A549 (cell line): ENCODE data around the gene CLDN14. TPM values are rescaled to one million over a fixed set of nuclear protein-coding genes. Genes with fewer than 3 reads are reported as not detected.

Experiments
- ATAC-seq, 2 experiments: fragments of 200-7000 bp in 1 of 2; fragments of >200 bp in 1 of 2; cut with Nextera tagmentation in 1 of 2; cut with Tn5 transposase in 1 of 2; 3 replicates each; pipeline versions ENCODE4 v1.8.0 to v1.9.1; 2018 to 2020; ENCODE audit warnings: mild to moderate bottlenecking in 1 of 2, moderate library complexity in 1 of 2
- CTCF ChIA-PET: fragments of 300-600 bp; sonication (Branson Sonifier 250); formaldehyde crosslinking; extraction: SDS; loops from one replicate; lab custom pipeline; 2021; ENCODE audit warnings: antibody characterized with exemption, inconsistent platforms; lab: Yijun Ruan, JAX
- POLR2A ChIA-PET: fragments of 350-600 bp; formaldehyde crosslinking; extraction: SDS; loops from one replicate; lab custom pipeline; 2021; ENCODE audit warnings: antibody characterized with exemption, inconsistent platforms; lab: Yijun Ruan, JAX
- DNase-seq, 2 experiments: peaks; one replicate each; pipeline versions ENCODE4 v3.0.0 to v3.0.0-alpha.2; 2011 to 2016; ENCODE audit warnings: low read depth in 1 of 2, low spot score in 1 of 2
- FAIRE-seq: peaks from 2 replicates; lab custom pipeline; 2011; peaks lifted over from hg19 to GRCh38; lab: Jason Lieb, UNC
- H3K27ac ChIP-seq, 2 experiments: fragments of >200 bp; sonication (Bioruptor Twin); formaldehyde crosslinking; 3 replicates each; pipeline ENCODE4 v1.5.1; 2016 to 2017
- H3K4me1 ChIP-seq: fragments of >200 bp; sonication (Bioruptor Twin); formaldehyde crosslinking; 3 replicates; pipeline ENCODE4 v1.6.1; 2016
- H3K4me2 ChIP-seq: fragments of >200 bp; sonication (Bioruptor Twin); formaldehyde crosslinking; 3 replicates; pipeline ENCODE4 v1.6.1; 2016
- H3K4me3 ChIP-seq: fragments of >200 bp; sonication (Bioruptor Twin); formaldehyde crosslinking; 3 replicates; pipeline ENCODE4 v1.5.1; 2016
- H3K9me3 ChIP-seq: fragments of >200 bp; sonication (Bioruptor Twin); formaldehyde crosslinking; 3 replicates; pipeline ENCODE4 v1.6.1; 2016
- BHLHE40 ChIP-seq: IDR thresholded peaks from 2 replicates; pipeline ENCODE4 v1.6.1; 2012; ENCODE audit warnings: low read depth, low read length, inconsistent platforms
- CHD4 ChIP-seq: fragments of 200-600 bp; sonication (generic); IDR thresholded peaks from 2 replicates; pipeline ENCODE4 v1.6.1; 2016; ENCODE audit warnings: antibody characterized with exemption, mild to moderate bottlenecking, borderline replicate concordance
- FOSB ChIP-seq: fragments of 250-450 bp; sonication (Bioruptor Pico); IDR thresholded peaks from 2 replicates; pipeline ENCODE4 v1.5.0; 2020; ENCODE audit warnings: mild to moderate bottlenecking, moderate library complexity
- GATA3 ChIP-seq: IDR thresholded peaks from 2 replicates; pipeline ENCODE4 v1.6.1; 2012; ENCODE audit warnings: borderline replicate concordance
- HEYL ChIP-seq: fragments of 250-450 bp; sonication (Bioruptor Pico); IDR thresholded peaks from 2 replicates; pipeline ENCODE4 v1.8.0; 2021; ENCODE audit warnings: mild to moderate bottlenecking, moderate library complexity
- HOXB13 ChIP-seq: fragments of 250-450 bp; sonication (Bioruptor Pico); IDR thresholded peaks from 2 replicates; pipeline ENCODE4 v1.5.0; 2020; ENCODE audit warnings: low read depth, mild to moderate bottlenecking, moderate library complexity
- HOXB5 ChIP-seq: fragments of 250-450 bp; sonication (Bioruptor Pico); IDR thresholded peaks from 2 replicates; pipeline ENCODE4 v1.5.0; 2020; ENCODE audit warnings: mild to moderate bottlenecking, moderate library complexity
- JUN ChIP-seq, 2 experiments: fragments of >200 bp; sonication (Bioruptor Twin); formaldehyde crosslinking; IDR thresholded peaks; 2 replicates in 1 of 2; 3 replicates in 1 of 2; pipeline ENCODE4 v1.6.1; 2016 to 2017
- KDM5A ChIP-seq: fragments of 200-600 bp; sonication (generic); IDR thresholded peaks from 2 replicates; pipeline ENCODE4 v1.6.1; 2016; ENCODE audit warnings: antibody characterized with exemption, mild to moderate bottlenecking
- MAZ ChIP-seq: fragments of 150-350 bp; IDR thresholded peaks from 2 replicates; pipeline ENCODE4 v1.6.1; 2014; ENCODE audit warnings: antibody characterized with exemption, low read depth, low read length, borderline replicate concordance
- MYC ChIP-seq: IDR thresholded peaks from 2 replicates; pipeline ENCODE4 v1.6.1; 2012; ENCODE audit warnings: mild to moderate bottlenecking, inconsistent platforms, low read length, improper control_type of control experiment, borderline replicate concordance
- NFE2L2 ChIP-seq: fragments of 150-350 bp; conservative IDR thresholded peaks from 2 replicates; pipeline ENCODE4 v1.6.1; 2014; ENCODE audit warnings: low read length
- NPAS2 ChIP-seq: fragments of 250-450 bp; sonication (Bioruptor Pico); IDR thresholded peaks from 2 replicates; pipeline ENCODE4 v1.8.0; 2022; ENCODE audit warnings: mild to moderate bottlenecking, moderate library complexity, borderline replicate concordance
- RAD21 ChIP-seq, 2 experiments: fragments of >200 bp in 1 of 2; sonication (Bioruptor Twin) in 1 of 2; formaldehyde crosslinking in 1 of 2; IDR thresholded peaks in 1 of 2; conservative IDR thresholded peaks in 1 of 2; 2 replicates in 1 of 2; 3 replicates in 1 of 2; pipeline ENCODE4 v1.6.1; 2012 to 2018; ENCODE audit warnings: inconsistent platforms in 1 of 2
- RARB ChIP-seq: fragments of 250-450 bp; sonication (Bioruptor Pico); IDR thresholded peaks from 2 replicates; pipeline ENCODE4 v1.8.0; 2021; ENCODE audit warnings: mild to moderate bottlenecking, moderate library complexity
- SMC3 ChIP-seq: fragments of >200 bp; sonication (Bioruptor Twin); formaldehyde crosslinking; IDR thresholded peaks from 3 replicates; pipeline ENCODE4 v1.6.1; 2018; ENCODE audit warnings: inconsistent platforms
- SREBF2 ChIP-seq: fragments of 450-650 bp; IDR thresholded peaks from 2 replicates; pipeline ENCODE4 v1.6.1; 2014; ENCODE audit warnings: mild to moderate bottlenecking, moderate library complexity
- TP53 ChIP-seq: fragments of 250-450 bp; sonication (Bioruptor Pico); IDR thresholded peaks from 2 replicates; pipeline ENCODE4 v1.5.0; 2021; ENCODE audit warnings: mild to moderate bottlenecking, moderate library complexity
- ZSCAN20 ChIP-seq: fragments of 250-450 bp; sonication (Bioruptor Pico); IDR thresholded peaks from 2 replicates; pipeline ENCODE4 v1.8.0; 2022; ENCODE audit warnings: mild to moderate bottlenecking, moderate library complexity
- WGBS: methylation state at CpG from one replicate; pipeline ENCODE4 v1.1.6; 2017; ENCODE audit errors: missing lambda C conversion rate; 5-methylcytosine and 5-hydroxymethylcytosine counted together
- polyA plus RNA-seq, 4 experiments: library from polyadenylated mRNA; depleted of rRNA in 3 of 4; stranded (reverse); fragments of >200 nt; fragmentation: RNase III in 1 of 4; extraction: RNeasy Plus Mini Kit Qiagen cat#74134 plus additional on column Dnase treatment in 1 of 4; gene quantifications; 2 replicates in 3 of 4; 3 replicates in 1 of 4; pipeline ENCODE4 v1.2.3, GENCODE V29; 2011 to 2017
- TF ChIP-seq, protein P1 (sequence below): fragments of 250-450 bp; sonication (Bioruptor Pico); IDR thresholded peaks from 2 replicates; pipeline ENCODE4 v1.5.0; 2021; ENCODE audit warnings: mild to moderate bottlenecking, moderate library complexity, borderline replicate concordance
- TF ChIP-seq, protein P2 (sequence below): IDR thresholded peaks from 2 replicates; pipeline ENCODE4 v1.6.1; 2012; ENCODE audit warnings: low read depth, borderline replicate concordance
- TF ChIP-seq, protein P3 (sequence below): fragments of 150-350 bp; IDR thresholded peaks from 2 replicates; pipeline ENCODE4 v1.6.1; 2014; ENCODE audit warnings: low read depth, mild to moderate bottlenecking, low read length
- TF ChIP-seq, protein P4 (sequence below): fragments of >200 bp; sonication (Bioruptor Twin); formaldehyde crosslinking; IDR thresholded peaks from 3 replicates; pipeline ENCODE4 v1.5.1; 2016
- TF ChIP-seq, protein P5 (sequence below): fragments of 250-450 bp; sonication (Bioruptor Pico); IDR thresholded peaks from 2 replicates; pipeline ENCODE4 v1.5.0; 2020; ENCODE audit warnings: low read depth, mild to moderate bottlenecking, moderate library complexity

The CLDN14 gene
- polyA plus RNA-seq, 2 of the 4 experiments (the other 2 are of a cell fraction) = not detected

DNA sequence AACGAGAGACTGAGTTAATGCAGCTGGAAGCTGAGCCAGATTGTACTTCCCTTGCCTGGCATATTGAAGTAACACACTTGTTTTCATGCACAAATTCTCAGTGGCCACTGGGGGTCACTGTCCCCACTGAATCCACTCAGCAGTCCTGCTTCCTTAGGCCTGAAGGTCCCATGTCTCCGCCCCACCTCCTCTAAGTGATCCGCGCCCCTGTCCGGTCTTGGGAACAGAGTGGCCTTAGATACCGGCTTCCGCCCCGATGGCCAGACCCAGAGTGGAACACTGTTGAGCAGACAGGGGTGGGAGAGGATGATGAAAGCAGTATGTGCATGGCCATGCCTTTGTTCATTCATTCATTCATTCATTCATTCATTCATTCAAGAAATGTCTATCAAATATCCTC lies 59.9 kb downstream of the CLDN14 start (continued):
- TF ChIP-seq, protein P1, sequence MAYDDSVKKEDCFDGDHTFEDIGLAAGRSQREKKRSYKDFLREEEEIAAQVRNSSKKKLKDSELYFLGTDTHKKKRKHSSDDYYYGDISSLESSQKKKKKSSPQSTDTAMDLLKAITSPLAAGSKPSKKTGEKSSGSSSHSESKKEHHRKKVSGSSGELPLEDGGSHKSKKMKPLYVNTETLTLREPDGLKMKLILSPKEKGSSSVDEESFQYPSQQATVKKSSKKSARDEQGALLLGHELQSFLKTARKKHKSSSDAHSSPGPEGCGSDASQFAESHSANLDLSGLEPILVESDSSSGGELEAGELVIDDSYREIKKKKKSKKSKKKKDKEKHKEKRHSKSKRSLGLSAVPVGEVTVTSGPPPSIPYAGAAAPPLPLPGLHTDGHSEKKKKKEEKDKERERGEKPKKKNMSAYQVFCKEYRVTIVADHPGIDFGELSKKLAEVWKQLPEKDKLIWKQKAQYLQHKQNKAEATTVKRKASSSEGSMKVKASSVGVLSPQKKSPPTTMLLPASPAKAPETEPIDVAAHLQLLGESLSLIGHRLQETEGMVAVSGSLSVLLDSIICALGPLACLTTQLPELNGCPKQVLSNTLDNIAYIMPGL (CRISPR knock-in tag) = no peak
- TF ChIP-seq RARB (CRISPR knock-in tag) = no peak
- TF ChIP-seq, protein P2, sequence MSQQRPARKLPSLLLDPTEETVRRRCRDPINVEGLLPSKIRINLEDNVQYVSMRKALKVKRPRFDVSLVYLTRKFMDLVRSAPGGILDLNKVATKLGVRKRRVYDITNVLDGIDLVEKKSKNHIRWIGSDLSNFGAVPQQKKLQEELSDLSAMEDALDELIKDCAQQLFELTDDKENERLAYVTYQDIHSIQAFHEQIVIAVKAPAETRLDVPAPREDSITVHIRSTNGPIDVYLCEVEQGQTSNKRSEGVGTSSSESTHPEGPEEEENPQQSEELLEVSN = no peak
- TF ChIP-seq JUN (IDR thresholded peaks at IDR 0.05) = no peak
- peak; percentile 65 for TF ChIP-seq SMC3
- no peak for TF ChIP-seq HOXB5
- no peak for TF ChIP-seq MYC
- no peak for TF ChIP-seq HOXB13 (CRISPR knock-in tag)
- no peak for TF ChIP-seq BHLHE40
- TF ChIP-seq FOSB (CRISPR knock-in tag) = no peak
- peak; percentile 77 to 82 for TF ChIP-seq RAD21 (conservative IDR thresholded peaks at IDR 0.05 in 1 of 2, IDR thresholded peaks at IDR 0.05 in 1 of 2)
- TF ChIP-seq, protein P3, sequence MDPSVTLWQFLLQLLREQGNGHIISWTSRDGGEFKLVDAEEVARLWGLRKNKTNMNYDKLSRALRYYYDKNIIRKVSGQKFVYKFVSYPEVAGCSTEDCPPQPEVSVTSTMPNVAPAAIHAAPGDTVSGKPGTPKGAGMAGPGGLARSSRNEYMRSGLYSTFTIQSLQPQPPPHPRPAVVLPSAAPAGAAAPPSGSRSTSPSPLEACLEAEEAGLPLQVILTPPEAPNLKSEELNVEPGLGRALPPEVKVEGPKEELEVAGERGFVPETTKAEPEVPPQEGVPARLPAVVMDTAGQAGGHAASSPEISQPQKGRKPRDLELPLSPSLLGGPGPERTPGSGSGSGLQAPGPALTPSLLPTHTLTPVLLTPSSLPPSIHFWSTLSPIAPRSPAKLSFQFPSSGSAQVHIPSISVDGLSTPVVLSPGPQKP = no peak

DNA sequence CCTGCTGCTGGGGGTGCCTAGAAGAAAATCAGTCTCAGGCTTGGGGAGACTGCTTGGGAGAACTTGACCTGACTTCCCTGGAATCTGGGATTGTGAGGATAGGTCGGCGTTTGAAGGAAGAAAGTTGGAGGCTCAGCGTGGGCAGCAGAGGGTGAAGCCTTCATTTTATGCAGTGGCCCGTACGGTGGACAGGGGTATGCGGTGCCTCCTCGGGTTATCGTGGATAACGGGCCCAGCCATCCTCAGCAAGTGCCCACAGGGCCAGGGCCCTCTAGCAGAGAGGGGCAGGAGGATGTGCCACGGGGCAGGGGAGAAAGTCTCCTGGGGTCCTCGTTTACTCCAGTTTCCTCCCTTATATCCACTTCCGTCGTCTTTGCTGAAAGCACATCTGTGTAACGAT lies 60.7 kb downstream of the CLDN14 start:
- ATAC-seq (no peak), DNase-seq (no peak), FAIRE-seq (no peak)
- Histone ChIP-seq H3K27ac (no peak overlapping the region), H3K9me3 (no peaks in the 10 kb centered on the region), H3K4me2 (no peak overlapping the region), H3K4me1 (peaks cover 13% of the 10 kb centered on the region), H3K4me3 (no peak overlapping the region)
- ChIA-PET CTCF (interaction anchor here (0.6 to 2.1 kb wide), 19 partner anchors 10 to 571 kb away, joined by 3 to 16 read pairs (median 4); no protein-coding TSS in a partner anchor), POLR2A (no interaction called here)
- WGBS = 83% methylated on average over 14 of the region's 14 CpGs
- TF ChIP-seq, protein P4, sequence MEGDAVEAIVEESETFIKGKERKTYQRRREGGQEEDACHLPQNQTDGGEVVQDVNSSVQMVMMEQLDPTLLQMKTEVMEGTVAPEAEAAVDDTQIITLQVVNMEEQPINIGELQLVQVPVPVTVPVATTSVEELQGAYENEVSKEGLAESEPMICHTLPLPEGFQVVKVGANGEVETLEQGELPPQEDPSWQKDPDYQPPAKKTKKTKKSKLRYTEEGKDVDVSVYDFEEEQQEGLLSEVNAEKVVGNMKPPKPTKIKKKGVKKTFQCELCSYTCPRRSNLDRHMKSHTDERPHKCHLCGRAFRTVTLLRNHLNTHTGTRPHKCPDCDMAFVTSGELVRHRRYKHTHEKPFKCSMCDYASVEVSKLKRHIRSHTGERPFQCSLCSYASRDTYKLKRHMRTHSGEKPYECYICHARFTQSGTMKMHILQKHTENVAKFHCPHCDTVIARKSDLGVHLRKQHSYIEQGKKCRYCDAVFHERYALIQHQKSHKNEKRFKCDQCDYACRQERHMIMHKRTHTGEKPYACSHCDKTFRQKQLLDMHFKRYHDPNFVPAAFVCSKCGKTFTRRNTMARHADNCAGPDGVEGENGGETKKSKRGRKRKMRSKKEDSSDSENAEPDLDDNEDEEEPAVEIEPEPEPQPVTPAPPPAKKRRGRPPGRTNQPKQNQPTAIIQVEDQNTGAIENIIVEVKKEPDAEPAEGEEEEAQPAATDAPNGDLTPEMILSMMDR = no peak
- TF ChIP-seq GATA3 (no peak), SMC3 (no peak), SREBF2 (no peak), MAZ (no peak), KDM5A (no peak), NPAS2 (CRISPR knock-in tag) (no peak), RARB (CRISPR knock-in tag) (no peak), NFE2L2 (no peak), CHD4 (no peak), TP53 (CRISPR knock-in tag) (no peak), ZSCAN20 (CRISPR knock-in tag) (no peak), HEYL (CRISPR knock-in tag) (no peak), HOXB13 (CRISPR knock-in tag) (no peak), RAD21 (conservative IDR thresholded peaks at IDR 0.05 in 1 of 2, IDR thresholded peaks at IDR 0.05 in 1 of 2) (no peak)
- TF ChIP-seq, protein P5, sequence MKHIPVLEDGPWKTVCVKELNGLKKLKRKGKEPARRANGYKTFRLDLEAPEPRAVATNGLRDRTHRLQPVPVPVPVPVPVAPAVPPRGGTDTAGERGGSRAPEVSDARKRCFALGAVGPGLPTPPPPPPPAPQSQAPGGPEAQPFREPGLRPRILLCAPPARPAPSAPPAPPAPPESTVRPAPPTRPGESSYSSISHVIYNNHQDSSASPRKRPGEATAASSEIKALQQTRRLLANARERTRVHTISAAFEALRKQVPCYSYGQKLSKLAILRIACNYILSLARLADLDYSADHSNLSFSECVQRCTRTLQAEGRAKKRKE (CRISPR knock-in tag) = no peak
